CD4-positive, alpha-beta T cell (primary cell): ENCODE measurements around the gene SLC41A3. TPM values are rescaled to one million over a fixed set of nuclear protein-coding genes. Genes with fewer than 3 reads are reported as not detected.

Source experiments
- ATAC-seq: fragments of 200-7000 bp; cut with Tn5 transposase; one replicate; pipeline ENCODE4 v1.10.0; 2022; ENCODE audit warnings: mild to moderate bottlenecking; ENCODE audit not compliant: poor library complexity
- CTCF ChIA-PET: fragments of 350-600 bp; sonication (Branson Sonifier 250); formaldehyde crosslinking; loops from one replicate; lab custom pipeline; 2021; ENCODE audit warnings: antibody characterized with exemption, inconsistent platforms; lab: Charles Lee
- POLR2A ChIA-PET: fragments of 350-600 bp; sonication (Branson Sonifier 250); formaldehyde crosslinking; loops from one replicate; lab custom pipeline; 2021; ENCODE audit warnings: antibody characterized with exemption, inconsistent platforms; lab: Charles Lee
- DNase-seq, 14 experiments: peaks; one replicate each; pipeline ENCODE4 v3.0.0-alpha.2; 2013 to 2020; ENCODE audit warnings: mixed read lengths in 2 of 14
- H3K27ac ChIP-seq, 2 donors: one replicate each; pipeline versions ENCODE4 v1.5.1 to v1.7.0; 2013; ENCODE audit warnings: low read length in 2 of 2, low read depth in 1 of 2, mild to moderate bottlenecking in 1 of 2
- H3K27me3 ChIP-seq, 2 experiments: 1 replicate in 1 of 2; 2 replicates in 1 of 2; pipeline versions ENCODE4 v1.6.1 to v1.7.0; 2013; ENCODE audit warnings: low read length in 2 of 2, control low read depth in 1 of 2, mild to moderate bottlenecking in 1 of 2, moderate library complexity in 1 of 2; ENCODE audit not compliant: insufficient read depth in 2 of 2, control insufficient read depth in 1 of 2
- H3K36me3 ChIP-seq: one replicate; pipeline ENCODE4 v1.6.1; 2013; ENCODE audit warnings: low read length, control low read depth; ENCODE audit not compliant: insufficient read depth
- H3K4me1 ChIP-seq: one replicate; pipeline ENCODE4 v1.6.1; 2013; ENCODE audit warnings: low read length, control low read depth; ENCODE audit not compliant: insufficient read depth
- H3K4me3 ChIP-seq: one replicate; pipeline ENCODE4 v1.5.1; 2013; ENCODE audit warnings: mild to moderate bottlenecking, low read length, moderate library complexity
- H3K9me3 ChIP-seq, 2 experiments: 1 replicate in 1 of 2; 2 replicates in 1 of 2; pipeline versions ENCODE4 v1.6.1 to v1.7.0; 2013; ENCODE audit warnings: low read length in 2 of 2, mild to moderate bottlenecking in 2 of 2, control low read depth in 1 of 2, moderate library complexity in 1 of 2; ENCODE audit not compliant: control insufficient read depth in 1 of 2, insufficient read depth in 1 of 2
- H3K27ac Mint-ChIP-seq: one replicate; pipeline ENCODE4 v1.8.0; 2020; ENCODE audit warnings: mixed read lengths
- H3K27me3 Mint-ChIP-seq: one replicate; pipeline ENCODE4 v1.8.0; 2021; ENCODE audit warnings: mixed read lengths
- H3K36me3 Mint-ChIP-seq: one replicate; pipeline ENCODE4 v1.8.0; 2021; ENCODE audit warnings: low read depth, mixed read lengths
- H3K4me1 Mint-ChIP-seq: one replicate; pipeline ENCODE4 v1.8.0; 2021; ENCODE audit warnings: low read depth, mixed read lengths
- H3K4me3 Mint-ChIP-seq: one replicate; pipeline ENCODE4 v1.8.0; 2020; ENCODE audit warnings: mild to moderate bottlenecking, mixed read lengths
- H3K9me3 Mint-ChIP-seq: one replicate; pipeline ENCODE4 v1.8.0; 2020; ENCODE audit warnings: mixed read lengths
- CTCF ChIP-seq: fragments of 200-600 bp; IDR thresholded peaks from one replicate; pipeline ENCODE4 v1.8.0; 2022; ENCODE audit warnings: antibody characterized with exemption, mild to moderate bottlenecking
- intact Hi-C, 2 experiments: fragments of 100-400 bp; cut with DNase I in 1 of 2; cut with micrococcal nuclease in 1 of 2; formaldehyde crosslinking; loops; one replicate each; pipeline versions ENCODE4 v1.15.1 to v1.9.0; 2023 to 2025; cut with DNase I, micrococcal nuclease
- total RNA-seq, 174 experiments: library from RNA in 2 of 174; stranded (reverse) in 2 of 174; gene quantifications; one replicate each; pipeline ENCODE4 v1.2.3 and lab custom pipeline; 2021 to 2026

The SLC41A3 gene
- total RNA-seq, 2 experiments from 2014 or later: 26.5 to 29.1 TPM

- Mint-ChIP-seq H3K27ac (no peak overlapping the region), H3K27me3 (no peaks in the 10 kb centered on the region), H3K9me3 (no peaks in the 10 kb centered on the region), H3K4me1 (no peaks in the 10 kb centered on the region), H3K4me3 (no peak overlapping the region), H3K36me3 (peaks cover 86% of the 10 kb centered on the region)
- Histone ChIP-seq H3K27me3 (no peaks in the 10 kb centered on the region), H3K9me3 (peaks cover 0 to 3% of the 10 kb centered on the region in 2 experiments), H3K36me3 (peaks cover 34% of the 10 kb centered on the region), H3K27ac (no peak overlapping the region), H3K4me3 (no peak overlapping the region), H3K4me1 (no peaks in the 10 kb centered on the region)
- ChIA-PET CTCF (no interaction called here), POLR2A (no interaction called here)
- intact Hi-C loops: no loop called here
- ATAC-seq: no peak
- no peak for DNase-seq
- no peak for TF ChIP-seq CTCF
Measured at GRCh38 chr3:126013751-126014156, 70.2 kb downstream of the SLC41A3 start.

GRCh38 chr3:126009181-126009580 is 74.7 kb downstream of the SLC41A3 start:
- Histone ChIP-seq H3K27me3 (no peaks in the 10 kb centered on the region), H3K4me3 (no peak overlapping the region), H3K27ac (no peak overlapping the region), H3K9me3 (peaks cover 0 to 11% of the 10 kb centered on the region in 2 experiments), H3K4me1 (no peaks in the 10 kb centered on the region), H3K36me3 (peaks cover 27% of the 10 kb centered on the region)
- CTCF ChIA-PET: no interaction called here
- intact Hi-C loops: no loop called here
- Mint-ChIP-seq H3K9me3 (no peaks in the 10 kb centered on the region), H3K4me1 (no peaks in the 10 kb centered on the region), H3K4me3 (no peak overlapping the region), H3K36me3 (peaks cover 85% of the 10 kb centered on the region), H3K27me3 (no peaks in the 10 kb centered on the region), H3K27ac (no peak overlapping the region)
- ATAC-seq (no peak), DNase-seq (no peak)
- TF ChIP-seq CTCF: no peak
- POLR2A ChIA-PET: interaction anchor here (1.1 kb wide), 1 partner anchor 18 kb away, joined by 4 read pairs; no protein-coding TSS in a partner anchor

- no peak for ATAC-seq
- H3K27ac Mint-ChIP-seq: no peak overlapping the region
- DNase-seq: no peak
- Histone ChIP-seq H3K4me3 (no peak overlapping the region), H3K27ac (no peak overlapping the region), H3K9me3 (peaks cover 0 to 20% of the 10 kb centered on the region in 2 experiments), H3K36me3 (peaks cover 23% of the 10 kb centered on the region), H3K27me3 (no peaks in the 10 kb centered on the region), H3K4me1 (no peaks in the 10 kb centered on the region)
- ChIA-PET CTCF (no interaction called here), POLR2A (no interaction called here)
- no peaks in the 10 kb centered on the region for H3K4me1 Mint-ChIP-seq
- no peak for TF ChIP-seq CTCF
- H3K9me3 Mint-ChIP-seq: no peaks in the 10 kb centered on the region
- intact Hi-C loops: no loop called here
- no peaks in the 10 kb centered on the region for H3K27me3 Mint-ChIP-seq
- no peak overlapping the region for H3K4me3 Mint-ChIP-seq
- peaks cover 75% of the 10 kb centered on the region for H3K36me3 Mint-ChIP-seq
Measured at GRCh38 chr3:126008219-126008618, 75.7 kb downstream of the SLC41A3 start.
